ENCODE measurements around the gene TIMP4.
A peak's percentile ranks its signal among the peaks of the same experiment; 100 is the strongest.

The TIMP4 gene

GRCh38 chr3:12143949-12144504 lies 14.7 kb downstream of the TIMP4 start:
- DNase-seq = peak; percentile 21

DNA sequence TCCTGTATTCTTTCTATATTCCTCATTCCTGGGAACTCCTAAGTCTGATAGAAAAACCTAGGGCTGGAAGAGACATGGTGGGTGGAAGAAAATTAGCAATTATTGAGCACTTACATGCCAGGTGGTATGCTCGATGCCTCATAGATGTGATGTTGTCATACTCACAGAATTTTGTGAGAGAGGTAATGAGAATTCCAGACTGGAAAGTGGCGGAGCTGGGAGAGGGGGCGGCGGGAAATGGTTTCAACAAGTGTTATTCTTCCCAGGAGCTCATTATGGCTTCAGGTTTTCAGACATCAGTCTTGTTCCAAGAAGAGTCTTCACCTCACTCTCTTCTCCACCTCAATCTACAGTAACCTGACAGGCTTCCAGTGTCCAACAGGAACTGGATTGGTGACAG lies 16.2 kb downstream of the TIMP4 start:
- no peak for DNase-seq

GRCh38 chr3:12141350-12141749 lies 17.4 kb downstream of the TIMP4 start:
- no peak for DNase-seq

- peak; percentile 64 for DNase-seq
These were observed 19.6 kb downstream of the TIMP4 start for GRCh38 chr3:12139111-12139511.

- peak; percentile 17 for DNase-seq
These were observed 20.7 kb downstream of the TIMP4 start for GRCh38 chr3:12138044-12138443.

DNA sequence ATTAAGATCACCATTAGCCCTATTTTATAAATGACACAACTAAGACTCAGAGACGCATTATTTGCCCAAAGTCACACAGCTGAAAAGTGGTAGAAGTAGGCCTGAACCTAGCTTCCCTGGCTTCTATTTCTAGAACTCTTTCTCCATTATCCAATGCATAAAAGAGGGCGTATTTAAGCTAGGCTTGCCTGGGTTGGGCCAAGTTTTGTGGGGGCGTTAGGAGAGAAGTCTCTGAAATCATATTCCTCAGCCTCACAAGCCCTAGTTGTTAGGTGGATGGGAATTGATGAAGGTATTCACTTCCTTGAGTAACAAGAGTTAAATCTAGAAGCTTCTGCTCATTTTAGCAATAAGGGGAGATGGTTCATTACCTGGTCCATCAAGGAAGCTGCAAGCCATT lies 22.3 kb downstream of the TIMP4 start:
- DNase-seq = no peak

DNA sequence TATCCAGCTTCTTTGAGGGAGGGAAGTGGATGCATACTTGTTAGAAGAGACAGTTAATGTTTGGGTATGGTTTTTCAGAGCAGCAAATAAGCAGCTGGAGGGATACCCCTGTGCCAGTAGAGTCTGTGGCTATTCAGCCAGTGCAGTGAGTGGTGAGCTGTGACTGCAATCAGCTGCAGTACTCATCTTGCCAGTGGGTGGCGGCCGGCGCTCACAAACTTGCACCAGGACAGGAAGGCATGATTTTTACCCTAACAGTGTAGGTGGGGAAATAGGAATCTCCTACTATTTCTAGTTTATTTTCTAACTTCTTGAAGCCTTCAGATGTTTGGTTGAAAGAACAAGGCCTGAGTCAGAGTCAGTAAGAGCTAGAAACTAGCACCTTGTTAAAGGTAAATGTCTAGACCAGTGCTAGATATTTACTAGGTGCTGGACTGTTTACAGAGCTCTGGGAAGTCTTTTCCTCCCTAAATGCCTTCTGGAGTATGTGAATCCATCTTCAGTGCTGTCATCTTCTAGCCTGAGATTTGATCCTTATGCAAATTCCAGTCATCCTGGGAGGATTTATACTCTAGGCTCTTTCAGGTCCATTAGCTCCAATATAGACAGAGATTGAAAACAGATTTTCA lies 23.6 kb downstream of the TIMP4 start:
- peak; percentile 61 for DNase-seq

DNA sequence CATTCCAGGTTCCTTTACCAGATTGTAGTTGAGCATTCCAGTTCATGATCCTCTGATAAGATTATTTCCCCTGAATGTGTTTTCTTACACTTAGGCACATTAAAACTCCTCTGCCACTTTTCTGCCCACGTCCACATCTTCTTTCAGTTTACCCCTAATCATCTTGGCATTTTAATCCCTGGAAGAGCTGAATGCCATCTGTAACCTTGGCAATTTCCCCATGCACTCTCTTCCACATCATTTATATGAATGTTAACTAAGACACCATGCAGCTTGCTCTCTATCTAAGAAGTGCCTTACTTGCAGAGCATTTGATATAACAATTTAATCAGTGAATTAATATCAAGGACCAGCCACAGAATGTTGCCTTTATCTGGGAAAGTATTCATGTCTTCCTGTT lies 25.8 kb downstream of the TIMP4 start:
- no peak for DNase-seq

DNA sequence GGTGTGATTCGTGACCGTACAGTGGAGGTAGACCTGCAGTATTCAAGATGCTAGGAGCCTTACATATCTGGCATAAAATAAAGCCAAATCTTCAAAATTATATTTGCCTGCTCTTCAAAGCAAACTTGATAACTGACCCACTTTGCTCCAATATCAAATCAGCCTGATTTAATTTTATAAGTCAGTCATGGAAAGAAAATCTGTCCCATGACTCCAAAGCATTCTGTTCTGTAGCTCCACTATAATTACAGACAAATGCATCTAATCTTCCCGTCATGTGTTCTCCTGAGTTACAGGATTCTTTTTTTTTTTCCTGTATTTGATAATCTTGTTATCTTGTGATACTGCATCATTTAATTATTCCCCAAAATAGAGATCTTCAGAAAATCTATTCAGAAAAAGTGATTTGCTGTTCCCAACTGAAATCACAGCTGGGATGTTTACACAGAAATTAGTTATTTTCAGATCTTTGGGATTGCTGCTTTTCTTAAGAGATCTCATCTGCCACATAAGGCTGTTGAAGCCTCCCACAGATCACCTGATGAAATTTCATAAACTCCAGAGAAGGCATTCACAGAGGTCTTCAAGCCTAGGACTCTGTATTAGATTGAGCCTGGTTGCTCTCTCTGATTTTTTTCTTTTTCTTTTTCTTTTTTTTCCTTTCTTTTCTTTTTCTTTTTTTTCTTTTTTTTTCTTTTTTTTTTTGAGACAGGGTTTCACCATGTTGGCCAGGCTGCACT lies 27.2 kb downstream of the TIMP4 start:
- DNase-seq = no peak

DNA sequence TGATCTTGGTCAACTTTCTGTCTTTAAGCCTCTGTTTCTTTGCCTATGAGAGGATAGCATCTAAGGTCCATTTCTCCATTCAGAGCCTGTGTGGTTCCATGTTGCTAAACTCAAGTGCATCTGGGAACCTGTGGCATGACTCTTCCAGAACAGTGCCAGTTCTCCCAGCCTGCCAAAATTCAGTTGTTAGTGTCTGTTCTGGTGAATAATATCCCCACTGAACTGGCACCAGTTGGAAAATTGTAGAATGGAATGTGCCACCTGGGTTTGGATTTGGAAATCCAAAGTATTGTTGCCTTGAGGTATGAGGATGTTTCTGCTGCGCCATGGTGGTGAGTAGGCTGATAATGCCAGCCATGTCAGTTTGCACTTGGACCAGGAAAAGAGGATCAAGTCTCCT lies 31.3 kb downstream of the TIMP4 start:
- DNase-seq = no peak

DNA sequence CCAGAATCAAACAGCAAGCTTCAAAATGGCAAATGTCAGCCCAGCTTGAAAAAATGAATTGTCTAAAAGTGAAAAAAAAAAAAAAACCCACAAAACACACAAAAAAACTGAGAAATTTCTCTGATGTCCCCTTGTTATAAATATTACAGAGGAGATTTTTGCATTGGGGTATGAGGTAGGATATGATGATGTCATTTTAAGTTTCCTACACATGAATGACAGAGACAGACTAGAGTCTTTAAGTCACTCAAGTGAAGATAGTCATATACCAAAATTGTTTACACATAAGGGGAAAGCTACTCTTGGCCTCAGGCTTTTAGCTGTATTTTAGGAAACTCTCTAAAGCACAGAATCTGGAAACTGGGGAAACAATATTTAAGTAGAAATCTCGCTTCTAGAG lies 32.9 kb downstream of the TIMP4 start:
- no peak for DNase-seq

DNA sequence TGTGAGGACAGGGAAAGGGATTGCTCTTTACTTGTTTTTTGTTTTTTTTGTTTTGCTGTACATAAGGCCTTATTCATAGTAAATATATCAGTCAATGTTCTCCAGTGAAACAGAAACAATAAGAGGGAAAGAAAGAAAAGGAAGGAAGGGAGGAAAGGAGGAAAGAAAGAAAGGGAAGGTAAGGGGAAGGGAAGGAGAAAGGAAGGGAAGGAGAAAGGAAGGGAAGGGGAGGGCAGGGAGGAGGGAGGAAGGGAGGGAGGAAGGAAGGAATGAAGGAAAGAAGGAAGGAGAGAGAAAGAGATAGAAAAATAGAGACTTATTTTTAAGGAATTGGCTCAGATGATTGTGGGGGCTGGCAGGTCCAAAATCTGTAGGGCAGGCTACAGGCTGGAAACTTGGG lies 37.2 kb downstream of the TIMP4 start:
- no peak for DNase-seq

DNA sequence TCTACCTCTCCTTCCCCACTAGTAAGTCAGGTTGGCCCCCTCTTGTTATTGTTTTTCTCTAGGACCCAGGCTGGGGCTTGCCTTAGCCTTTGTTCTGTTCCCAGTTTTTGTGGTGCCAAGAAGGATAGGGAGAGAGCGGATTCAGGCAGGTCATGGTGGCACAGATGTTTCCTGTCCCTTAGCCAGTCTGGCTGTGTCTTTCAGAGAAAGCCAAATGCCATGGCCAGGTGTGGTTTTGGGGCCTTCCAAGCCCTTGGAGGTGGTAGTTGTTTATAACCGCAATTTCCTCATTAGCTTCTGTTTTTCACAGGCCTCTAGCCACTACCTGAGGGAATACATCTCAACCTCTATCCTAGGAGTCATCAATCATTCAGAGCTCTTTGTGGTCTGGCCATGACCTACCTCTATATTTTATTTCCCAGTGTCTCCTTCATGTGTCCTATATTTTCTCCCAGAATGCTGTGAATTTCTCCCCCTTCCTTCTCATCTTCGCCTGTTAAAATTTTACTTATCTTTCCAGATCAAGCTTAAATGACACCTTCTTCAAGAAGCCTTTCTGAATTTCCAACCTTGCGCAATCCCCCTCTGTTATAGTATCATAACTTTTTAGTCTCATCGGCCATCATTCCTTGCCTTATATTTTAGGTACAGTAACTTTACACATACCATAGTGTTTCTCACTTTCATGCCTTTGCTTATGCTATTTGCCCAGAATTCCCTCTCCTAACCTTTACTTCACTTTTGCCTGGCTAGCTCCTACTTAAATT lies 38.2 kb downstream of the TIMP4 start:
- DNase-seq = no peak

DNA sequence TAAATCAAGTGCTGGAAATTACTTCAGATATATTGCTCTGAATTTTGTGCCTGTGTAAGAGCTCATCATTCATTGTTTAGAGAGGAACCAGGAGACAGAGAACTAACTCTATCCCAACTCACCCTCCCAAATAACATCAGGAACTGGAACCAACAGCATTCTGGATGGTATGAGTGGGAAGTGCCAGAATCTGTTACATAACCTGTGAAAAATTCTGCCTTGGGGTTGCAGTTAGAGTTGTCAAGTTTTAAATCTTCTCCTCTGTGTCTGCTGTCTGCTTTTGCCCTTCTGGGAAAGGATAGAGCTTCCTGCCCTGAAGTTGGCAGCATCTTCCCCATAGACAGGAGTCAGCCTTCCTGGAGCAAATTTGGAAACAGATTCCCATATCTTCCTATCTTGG lies 41.2 kb downstream of the TIMP4 start:
- DNase-seq = no peak

DNA sequence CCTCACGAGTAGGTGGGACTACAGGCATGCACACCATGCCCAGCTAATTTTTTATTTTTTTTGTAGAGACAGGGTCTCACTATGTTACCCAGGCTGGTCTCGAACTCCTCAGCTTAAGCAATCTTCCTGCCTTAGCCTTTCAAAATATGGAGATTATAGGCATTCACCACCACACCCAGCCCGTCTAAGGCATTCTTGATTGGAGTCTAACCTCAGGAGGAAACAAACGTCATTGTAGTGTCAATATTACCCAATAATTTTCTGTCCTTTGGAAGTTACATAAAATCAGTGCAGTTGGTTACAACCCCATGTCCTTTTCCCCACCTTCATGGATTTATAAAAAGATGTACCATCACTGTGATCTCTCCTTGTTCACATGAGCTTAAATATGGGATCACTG lies 41.8 kb downstream of the TIMP4 start:
- DNase-seq = no peak

DNA sequence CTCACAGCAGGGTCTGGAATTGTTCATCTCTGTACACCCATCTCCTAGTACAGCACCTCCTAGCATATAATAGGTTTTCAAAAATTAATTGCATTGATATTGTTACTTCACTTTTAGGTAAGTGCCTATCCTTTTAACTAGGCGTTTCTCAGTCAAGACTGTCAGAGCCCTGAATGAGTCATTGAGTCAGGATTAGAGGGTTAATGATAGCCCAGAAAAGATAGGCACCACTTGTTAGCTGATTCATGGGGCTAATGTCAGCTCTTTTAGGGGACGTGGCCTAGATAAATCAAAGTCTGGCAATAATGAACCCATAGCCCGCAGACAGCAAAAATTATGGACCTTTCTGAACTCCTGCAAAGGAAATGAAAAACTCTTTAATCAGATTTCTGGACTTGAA lies 42.9 kb downstream of the TIMP4 start:
- DNase-seq = no peak

GRCh38 chr3:12115104-12115503 lies 43.6 kb downstream of the TIMP4 start:
- no peak for DNase-seq

DNA sequence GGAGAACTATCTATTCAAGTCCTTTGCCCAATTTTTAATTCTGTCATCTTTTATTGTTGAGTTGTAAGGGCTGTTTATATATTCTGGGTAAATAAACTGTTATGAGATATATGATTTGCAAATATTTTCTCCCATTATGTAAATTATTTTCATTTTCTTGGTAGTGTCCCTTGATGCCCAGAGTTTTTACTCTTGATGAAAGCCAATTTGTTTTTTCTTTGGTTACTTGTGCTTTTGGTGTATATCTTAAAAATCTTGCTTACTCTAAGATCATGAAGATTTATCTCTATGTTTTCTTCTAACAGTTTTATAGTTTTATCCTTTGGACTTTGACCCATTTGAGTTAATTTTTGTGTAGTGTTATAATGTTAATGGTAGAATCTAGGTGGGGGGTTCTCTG lies 44.5 kb downstream of the TIMP4 start:
- DNase-seq = no peak

DNA sequence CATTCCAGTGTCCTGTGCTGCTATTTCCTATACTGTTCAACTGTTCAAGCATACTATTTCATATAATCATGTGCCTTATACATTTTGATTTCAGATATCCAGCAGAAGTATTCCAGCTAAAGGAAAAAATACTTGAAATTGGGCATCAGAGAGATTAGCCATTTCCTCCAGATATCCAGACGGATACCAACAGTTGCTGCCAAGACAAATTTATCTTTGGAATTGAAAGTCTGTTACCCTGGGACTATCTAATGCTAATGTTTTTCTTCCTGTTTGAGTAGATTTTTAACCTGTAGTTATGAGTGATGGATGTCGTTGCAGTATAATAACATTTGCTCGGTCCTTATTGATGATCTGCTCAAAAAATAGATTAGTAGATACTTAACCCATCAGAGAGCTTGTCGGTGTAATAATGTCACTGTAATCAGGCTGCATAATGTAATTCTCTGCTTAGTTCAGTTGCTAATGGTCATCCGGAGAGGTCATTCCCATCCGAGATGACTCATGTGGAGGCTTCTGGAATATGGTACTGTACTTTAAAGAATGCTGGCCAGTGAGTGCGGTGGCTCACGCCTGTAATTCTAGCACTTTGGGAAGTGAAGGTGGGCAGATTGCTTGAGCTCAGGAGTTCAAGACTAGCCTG lies 51.5 kb downstream of the TIMP4 start:
- no peak for DNase-seq

Measured in fibroblast of skin of right biceps (primary cell).